Stomach (tissue), 9 donors: ENCODE data around the gene DDX27. TPM values are rescaled to one million over a fixed set of nuclear protein-coding genes. Genes with fewer than 3 reads are reported as not detected.
A peak's percentile ranks its signal among the peaks of the same experiment; 100 is the strongest.

Source experiments
- DNase-seq, 2 donors: peaks; one replicate each; pipeline versions ENCODE4 v3.0.0 to v3.0.0-alpha.2; 2013 to 2019
- H3K27ac ChIP-seq, 5 donors: fragments of 200-600 bp in 4 of 5; sonication (generic) in 4 of 5; one replicate each; pipeline ENCODE4 v1.5.1; 2013 to 2019; ENCODE audit warnings: mild to moderate bottlenecking in 1 of 5, moderate library complexity in 1 of 5
- H3K27me3 ChIP-seq, 3 donors: fragments of 200-600 bp; sonication (generic); one replicate each; pipeline ENCODE4 v1.5.1; 2017 to 2019; ENCODE audit warnings: mixed run types in 1 of 3
- H3K36me3 ChIP-seq, 4 donors: fragments of 200-600 bp; sonication (generic); 1 replicate in 3 of 4; 2 replicates in 1 of 4; pipeline ENCODE4 v1.5.1; 2016 to 2019
- H3K4me1 ChIP-seq, 4 donors: fragments of 200-600 bp; sonication (generic); one replicate each; pipeline ENCODE4 v1.5.1; 2016 to 2019
- H3K4me3 ChIP-seq, 4 donors: fragments of 200-600 bp; sonication (generic) in 3 of 4; one replicate each; pipeline ENCODE4 v1.5.1; 2016 to 2019; ENCODE audit warnings: mild to moderate bottlenecking in 1 of 4
- H3K9me3 ChIP-seq, 4 donors: fragments of 200-600 bp; sonication (generic); one replicate each; pipeline ENCODE4 v1.5.1; 2016 to 2019
- EP300 ChIP-seq: sonication (generic); formaldehyde crosslinking; IDR thresholded peaks from one replicate; pipeline ENCODE4 v1.6.1; 2017; ENCODE audit warnings: antibody characterized with exemption
- POLR2A ChIP-seq, 4 donors: fragments of 450-650 bp; IDR thresholded peaks; one replicate each; pipeline ENCODE4 v1.6.1; 2016; ENCODE audit warnings: antibody characterized with exemption in 4 of 4, control low read depth in 2 of 4, mild to moderate bottlenecking in 1 of 4, moderate library complexity in 1 of 4
- POLR2AphosphoS5 ChIP-seq, 3 donors: sonication (generic); formaldehyde crosslinking; IDR thresholded peaks; one replicate each; pipeline ENCODE4 v1.6.1; 2016; ENCODE audit warnings: antibody characterized with exemption in 3 of 3
- WGBS, 5 donors: extraction: QIAGEN DNeasy Blood & Tissue Kit in 3 of 5; methylation state at CpG; one replicate each; pipeline versions ENCODE4 v1.1.5 to v1.1.7; 2013 to 2018; 5-methylcytosine and 5-hydroxymethylcytosine counted together
- intact Hi-C: fragments of 100-400 bp; cut with DNase I; formaldehyde crosslinking; loops from one replicate; pipeline ENCODE4 v1.15.1; 2023; ENCODE audit warnings: low total_unique reads
- polyA plus RNA-seq, 3 donors: library from polyadenylated mRNA; stranded (reverse); fragments of 200-250 nt; gene quantifications; one replicate each; pipeline ENCODE4 v1.2.3, GENCODE V29; 2013
- total RNA-seq, 5 donors: library from RNA; depleted of rRNA; stranded (reverse); fragments of >200 nt; gene quantifications; one replicate each; pipeline versions ENCODE4 v1.1.0 to v1.2.3, GENCODE V29; 2014 to 2016
- TF ChIP-seq, protein P1 (sequence below), 7 experiments: fragments of 450-650 bp in 4 of 7; fragments of 200-600 bp in 3 of 7; sonication (generic) in 3 of 7; IDR thresholded peaks; one replicate each; pipeline ENCODE4 v1.5.1; 2016 to 2019; ENCODE audit warnings: antibody characterized with exemption in 7 of 7, control low read depth in 2 of 7, mild to moderate bottlenecking in 1 of 7
- donor health status: healthy with polysubstance abuse.
- donor health status: Bipolar disorder and iron deficiency.
- donor health status: healthy.

Gene DDX27
- total and polyA plus RNA-seq, 8 donors, result 11.7 to 38.2 (median 21.4) TPM

DNA sequence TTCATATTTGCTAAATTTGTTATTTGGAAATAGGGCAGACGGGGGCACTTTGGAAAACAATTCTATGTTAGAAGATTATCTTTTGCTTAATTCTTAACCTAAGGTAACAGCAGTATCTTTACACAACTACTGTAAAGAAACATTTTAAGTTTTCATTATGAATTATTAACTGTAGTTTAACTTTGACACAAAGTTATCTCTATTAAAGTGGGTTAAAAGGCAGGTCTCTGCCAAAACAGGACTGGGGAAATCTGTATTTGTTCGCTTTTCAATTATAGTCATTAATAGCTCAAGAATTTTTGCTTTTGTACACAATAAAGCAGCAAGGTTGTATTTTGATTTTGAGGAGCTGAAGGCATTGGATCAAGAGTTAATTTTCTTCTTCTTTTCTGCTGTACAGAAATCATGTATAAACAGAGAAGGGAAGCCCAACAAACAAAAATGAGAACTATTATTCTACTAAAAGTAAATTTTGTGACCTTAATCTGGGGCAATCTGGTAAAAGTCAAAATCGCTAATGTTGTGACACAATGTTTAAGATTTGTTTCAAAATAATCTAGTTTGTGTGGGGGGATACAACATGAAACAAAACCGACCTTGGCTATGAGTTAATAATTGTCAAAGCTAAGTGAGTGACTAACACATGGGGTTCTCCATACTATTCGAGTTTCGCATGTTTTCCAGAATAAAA lies 34.0 kb upstream of the DDX27 start:
- WGBS, 5 donors, result 21 to 40% (median 38%) methylated on average over 6 of the region's 6 CpGs
- intact Hi-C loops, result no loop called here
- peak overlapping the region in 3 of 5 donors; percentile 95 to 98 (median 97) for H3K27ac ChIP-seq

GRCh38 chr20:49186535-49187329 lies 32.5 kb upstream of the DDX27 start:
- H3K4me1 ChIP-seq, result peaks cover 32 to 57% (median 46%) of the 10 kb centered on the region in 4 donors
- WGBS, 5 donors, result 0 to 1% (median 1%) methylated on average over 19 of the region's 19 CpGs
- no peaks in the 10 kb centered on the region for H3K9me3 ChIP-seq
- DNase-seq, result peak; percentile 65 to 87
- TF ChIP-seq POLR2AphosphoS5 (IDR thresholded peaks at IDR 0.05) (peak; percentile 5 to 41 (median 23)), EP300 (no peak), POLR2A (IDR thresholded peaks at IDR 0.05) (no peak)
- TF ChIP-seq, protein P1, sequence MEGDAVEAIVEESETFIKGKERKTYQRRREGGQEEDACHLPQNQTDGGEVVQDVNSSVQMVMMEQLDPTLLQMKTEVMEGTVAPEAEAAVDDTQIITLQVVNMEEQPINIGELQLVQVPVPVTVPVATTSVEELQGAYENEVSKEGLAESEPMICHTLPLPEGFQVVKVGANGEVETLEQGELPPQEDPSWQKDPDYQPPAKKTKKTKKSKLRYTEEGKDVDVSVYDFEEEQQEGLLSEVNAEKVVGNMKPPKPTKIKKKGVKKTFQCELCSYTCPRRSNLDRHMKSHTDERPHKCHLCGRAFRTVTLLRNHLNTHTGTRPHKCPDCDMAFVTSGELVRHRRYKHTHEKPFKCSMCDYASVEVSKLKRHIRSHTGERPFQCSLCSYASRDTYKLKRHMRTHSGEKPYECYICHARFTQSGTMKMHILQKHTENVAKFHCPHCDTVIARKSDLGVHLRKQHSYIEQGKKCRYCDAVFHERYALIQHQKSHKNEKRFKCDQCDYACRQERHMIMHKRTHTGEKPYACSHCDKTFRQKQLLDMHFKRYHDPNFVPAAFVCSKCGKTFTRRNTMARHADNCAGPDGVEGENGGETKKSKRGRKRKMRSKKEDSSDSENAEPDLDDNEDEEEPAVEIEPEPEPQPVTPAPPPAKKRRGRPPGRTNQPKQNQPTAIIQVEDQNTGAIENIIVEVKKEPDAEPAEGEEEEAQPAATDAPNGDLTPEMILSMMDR (IDR thresholded peaks at IDR 0.05), result no peak
- intact Hi-C loops, result no loop called here
- H3K36me3 ChIP-seq, result no peaks in the 10 kb centered on the region
- H3K27me3 ChIP-seq, result no peaks in the 10 kb centered on the region
- peak overlapping the region; percentile 90 to 98 (median 95) for H3K27ac ChIP-seq
- peak overlapping the region; percentile 83 to 94 (median 91) for H3K4me3 ChIP-seq

More for the DNA sequence above, 34.0 kb upstream of the DDX27 start:
- H3K4me1 ChIP-seq, result peaks cover 39 to 72% (median 57%) of the 10 kb centered on the region in 4 donors
- H3K36me3 ChIP-seq, result no peaks in the 10 kb centered on the region
- no peaks in the 10 kb centered on the region for H3K9me3 ChIP-seq
- DNase-seq, result peak in 1 of 2 donors; percentile 51
- TF ChIP-seq POLR2AphosphoS5 (IDR thresholded peaks at IDR 0.05) (no peak), POLR2A (IDR thresholded peaks at IDR 0.05) (no peak), EP300 (no peak)
- TF ChIP-seq, protein P1 (IDR thresholded peaks at IDR 0.05), result no peak
- H3K4me3 ChIP-seq, result peak overlapping the region in 2 of 4 donors; percentile 83 to 94
- no peaks in the 10 kb centered on the region for H3K27me3 ChIP-seq

DNA sequence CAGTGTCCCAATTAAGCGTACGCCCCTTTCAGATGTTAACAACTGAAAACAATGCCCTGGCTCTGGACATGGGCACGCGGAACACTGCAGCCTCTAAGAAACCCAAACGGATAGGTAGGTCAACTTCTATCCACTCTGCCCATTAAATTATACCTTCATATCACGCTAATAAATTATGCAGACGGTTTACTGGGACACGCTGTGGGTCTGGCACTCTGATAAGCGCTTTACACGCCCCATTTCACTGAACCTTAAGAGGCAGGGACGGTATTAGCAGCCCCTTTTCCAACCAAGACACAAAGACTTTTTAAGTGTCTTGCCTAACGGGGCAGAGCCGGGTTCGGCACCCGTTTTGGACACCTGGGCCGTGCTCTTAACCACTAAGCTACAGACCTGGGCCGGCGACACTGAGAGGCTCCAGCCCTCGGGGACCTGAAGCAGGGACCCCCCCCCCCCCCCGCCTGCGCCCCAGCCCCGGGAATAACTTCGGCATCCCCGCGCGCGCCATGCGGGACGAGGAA lies 31.8 kb upstream of the DDX27 start:
- no peaks in the 10 kb centered on the region for H3K9me3 ChIP-seq
- no peak for DNase-seq
- 0 to 1% (median 1%) methylated on average over 12 to 29 of the region's 29 CpGs for WGBS, 5 donors
- intact Hi-C loops, result no loop called here
- peak overlapping the region; percentile 90 to 98 (median 95) for H3K27ac ChIP-seq
- TF ChIP-seq POLR2A (IDR thresholded peaks at IDR 0.05) (no peak), POLR2AphosphoS5 (IDR thresholded peaks at IDR 0.05) (no peak), EP300 (no peak)
- TF ChIP-seq, protein P1 (IDR thresholded peaks at IDR 0.05), result no peak
- H3K4me1 ChIP-seq, result peaks cover 30 to 50% (median 40%) of the 10 kb centered on the region in 4 donors
- no peaks in the 10 kb centered on the region for H3K27me3 ChIP-seq
- H3K4me3 ChIP-seq, result peak overlapping the region; percentile 83 to 94 (median 91)
- H3K36me3 ChIP-seq, result no peaks in the 10 kb centered on the region
